HepG2 (cell line): ENCODE measurements around the gene CDC23. TPM values are rescaled to one million over a fixed set of nuclear protein-coding genes. Genes with fewer than 3 reads are reported as not detected.
A peak's percentile ranks its signal among the peaks of the same experiment; 100 is the strongest.

Experiments
- AGO1 ChIP-seq: fragments of 200-400 bp; formaldehyde crosslinking; IDR thresholded peaks from 2 replicates; pipeline ENCODE4 v1.6.1; 2017; ENCODE audit warnings: mild to moderate bottlenecking, low read depth, low read length, moderate library complexity; ENCODE audit not compliant: poor library complexity, severe bottlenecking
- FOXK2 ChIP-seq: fragments of 450-650 bp; IDR thresholded peaks from 2 replicates; pipeline ENCODE4 v1.6.1; 2016
- GMEB1 ChIP-seq: sonication (generic); formaldehyde crosslinking; IDR thresholded peaks from 2 replicates; pipeline ENCODE4 v1.5.1; 2020; ENCODE audit warnings: missing genetic modification reagents, mild to moderate bottlenecking, borderline replicate concordance
- HDAC1 ChIP-seq: sonication (generic); formaldehyde crosslinking; IDR thresholded peaks from 2 replicates; pipeline ENCODE4 v1.5.1; 2020; ENCODE audit warnings: mild to moderate bottlenecking, missing genetic modification reagents
- ISL2 ChIP-seq: sonication (generic); formaldehyde crosslinking; IDR thresholded peaks from 2 replicates; pipeline ENCODE4 v1.5.0; 2020; ENCODE audit warnings: missing genetic modification reagents
- NCOA2 ChIP-seq: sonication (generic); formaldehyde crosslinking; IDR thresholded peaks from 2 replicates; pipeline ENCODE4 v1.8.0; 2022; ENCODE audit warnings: inconsistent platforms
- PHF21A ChIP-seq: sonication (generic); formaldehyde crosslinking; IDR thresholded peaks from 2 replicates; pipeline ENCODE4 v1.5.0; 2020; ENCODE audit warnings: mild to moderate bottlenecking, missing genetic modification reagents
- SIN3A ChIP-seq: IDR thresholded peaks from 2 replicates; pipeline ENCODE4 v1.6.1; 2011; ENCODE audit warnings: low read depth, mild to moderate bottlenecking, control low read depth, low read length, borderline replicate concordance
- SNAI1 ChIP-seq: sonication (generic); formaldehyde crosslinking; IDR thresholded peaks from 2 replicates; pipeline ENCODE4 v1.5.0; 2020; ENCODE audit warnings: mild to moderate bottlenecking, missing genetic modification reagents, borderline replicate concordance
- SOX5 ChIP-seq: IDR thresholded peaks from 2 replicates; pipeline ENCODE4 v1.6.1; 2016; ENCODE audit warnings: borderline replicate concordance
- SRSF1 ChIP-seq: fragments of 200-400 bp; formaldehyde crosslinking; optimal IDR thresholded peaks from 2 replicates; pipeline ENCODE3; 2017; ENCODE audit warnings: mild to moderate bottlenecking, low read depth, low read length, moderate library complexity
- SUZ12 ChIP-seq: fragments of 150-350 bp; IDR thresholded peaks from 2 replicates; pipeline ENCODE4 v1.6.1; 2014; ENCODE audit warnings: low read depth, low read length
- TBP ChIP-seq: sonication (generic); formaldehyde crosslinking; IDR thresholded peaks from 2 replicates; pipeline ENCODE4 v1.5.0; 2020; ENCODE audit warnings: missing genetic modification reagents
- TGIF2 ChIP-seq: IDR thresholded peaks from 2 replicates; pipeline ENCODE4 v1.6.1; 2016; ENCODE audit warnings: control low read depth, missing compliant biosample characterization
- ZBTB4 ChIP-seq: sonication (generic); formaldehyde crosslinking; IDR thresholded peaks from 2 replicates; pipeline ENCODE4 v1.4.0; 2020; ENCODE audit warnings: missing genetic modification reagents, mild to moderate bottlenecking, borderline replicate concordance
- ZFX ChIP-seq: sonication (generic); formaldehyde crosslinking; IDR thresholded peaks from 2 replicates; pipeline ENCODE4 v1.4.0; 2020; ENCODE audit warnings: mild to moderate bottlenecking, low read depth, missing genetic modification reagents, moderate library complexity
- ZNF17 ChIP-seq: sonication (generic); formaldehyde crosslinking; IDR thresholded peaks from 2 replicates; pipeline ENCODE4 v1.5.0; 2020; ENCODE audit warnings: mild to moderate bottlenecking, missing genetic modification reagents
- ZNF264 ChIP-seq: sonication (generic); formaldehyde crosslinking; IDR thresholded peaks from 2 replicates; pipeline ENCODE4 v1.4.0; 2020; ENCODE audit warnings: missing genetic modification reagents
- polyA plus RNA-seq, 8 experiments: library from polyadenylated mRNA; depleted of rRNA in 3 of 8; stranded (reverse) in 7 of 8; unstranded in 1 of 8; fragments of >200 nt; fragmentation: Illumina TruSeq in 4 of 8; extraction: Trizol in 4 of 8; gene quantifications; 2 replicates each; pipeline versions ENCODE4 v1.2.1 to v1.2.3, GENCODE V29; 2011 to 2016; ENCODE audit warnings: low read depth in 4 of 8, missing spikeins in 1 of 8, mixed read lengths in 1 of 8; ENCODE audit not compliant: insufficient read depth in 1 of 8
- total RNA-seq, 5 experiments: library from RNA; depleted of rRNA; stranded (reverse); fragments of >200 nt; fragmentation: Illumina TruSeq; extraction: Trizol; gene quantifications; 2 replicates each; pipeline ENCODE4 v1.2.3, GENCODE V29; 2016; ENCODE audit warnings: low read depth in 1 of 5
- TF ChIP-seq, protein P1 (sequence below): IDR thresholded peaks from 2 replicates; pipeline ENCODE4 v1.6.1; 2018; ENCODE audit warnings: missing genetic modification reagents, mild to moderate bottlenecking, missing compliant biosample characterization
- TF ChIP-seq, protein P2 (sequence below): sonication (generic); formaldehyde crosslinking; IDR thresholded peaks from 2 replicates; pipeline ENCODE4 v1.4.0; 2020; ENCODE audit warnings: missing genetic modification reagents, borderline replicate concordance

CDC23 gene
- total and polyA plus RNA-seq, 2 of the 13 experiments (the other 11 are each of a cell fraction or from before 2014, with no cell fraction given), result 38.3 to 47.7 TPM

DNA sequence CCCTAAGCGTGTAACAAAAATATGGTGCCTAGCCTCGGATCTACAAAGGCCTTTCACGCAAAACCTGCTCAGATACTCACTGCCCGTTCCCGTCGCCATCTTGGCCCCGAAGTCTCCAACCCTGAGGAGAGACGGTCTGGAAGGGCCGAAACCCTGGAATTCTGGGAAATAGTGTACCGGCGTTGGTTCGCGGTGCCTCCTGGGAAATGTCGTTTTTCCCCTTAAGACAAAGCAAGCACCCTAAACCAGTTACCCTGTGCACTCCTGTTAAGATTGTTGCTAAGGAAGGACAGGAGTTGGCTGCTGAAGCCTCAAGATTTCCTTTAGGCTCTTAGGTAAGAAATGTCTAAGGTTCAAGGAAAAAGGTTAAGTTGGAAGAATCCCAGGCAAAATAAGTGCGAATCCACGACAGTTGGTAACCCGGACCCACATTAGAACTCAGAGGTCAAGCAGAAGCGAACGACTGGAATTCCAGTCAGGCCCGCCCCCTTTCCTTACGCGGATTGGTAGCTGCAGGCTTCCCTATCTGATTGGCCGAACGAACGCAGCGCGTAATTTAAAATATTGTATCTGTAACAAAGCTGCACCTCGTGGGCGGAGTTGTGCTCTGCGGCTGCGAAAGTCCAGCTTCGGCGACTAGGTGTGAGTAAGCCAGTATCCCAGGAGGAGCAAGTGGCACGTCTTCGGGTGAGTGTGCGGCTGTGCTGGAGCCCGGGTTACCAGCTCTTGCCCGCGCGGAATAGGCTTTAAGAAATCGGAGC, 34.4 kb downstream of the CDC23 start, which contains the start of the genes BRD8 and KIF20A (continued):
- no peak for TF ChIP-seq ZBTB4
- 0 out of 2 replicates have a peak, but pooled peaks have one; percentile 29 for TF ChIP-seq FOXK2
- TF ChIP-seq SOX5 (CRISPR knock-in tag), result no peak; the same call in 1 of the 2 replicates
- TF ChIP-seq, protein P1, sequence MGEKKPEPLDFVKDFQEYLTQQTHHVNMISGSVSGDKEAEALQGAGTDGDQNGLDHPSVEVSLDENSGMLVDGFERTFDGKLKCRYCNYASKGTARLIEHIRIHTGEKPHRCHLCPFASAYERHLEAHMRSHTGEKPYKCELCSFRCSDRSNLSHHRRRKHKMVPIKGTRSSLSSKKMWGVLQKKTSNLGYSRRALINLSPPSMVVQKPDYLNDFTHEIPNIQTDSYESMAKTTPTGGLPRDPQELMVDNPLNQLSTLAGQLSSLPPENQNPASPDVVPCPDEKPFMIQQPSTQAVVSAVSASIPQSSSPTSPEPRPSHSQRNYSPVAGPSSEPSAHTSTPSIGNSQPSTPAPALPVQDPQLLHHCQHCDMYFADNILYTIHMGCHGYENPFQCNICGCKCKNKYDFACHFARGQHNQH, result 0 out of 2 replicates have a peak, but pooled peaks have one; percentile 28
- TF ChIP-seq AGO1, result no peak
- no peak for TF ChIP-seq TBP (CRISPR knock-in tag)
- no peak for TF ChIP-seq ZNF17
- no peak for TF ChIP-seq NCOA2 (CRISPR knock-in tag)
- no peak for TF ChIP-seq ISL2 (CRISPR knock-in tag)
- no peak; the same call in 1 of the 2 replicates for TF ChIP-seq SNAI1 (CRISPR knock-in tag)
- TF ChIP-seq, protein P2, sequence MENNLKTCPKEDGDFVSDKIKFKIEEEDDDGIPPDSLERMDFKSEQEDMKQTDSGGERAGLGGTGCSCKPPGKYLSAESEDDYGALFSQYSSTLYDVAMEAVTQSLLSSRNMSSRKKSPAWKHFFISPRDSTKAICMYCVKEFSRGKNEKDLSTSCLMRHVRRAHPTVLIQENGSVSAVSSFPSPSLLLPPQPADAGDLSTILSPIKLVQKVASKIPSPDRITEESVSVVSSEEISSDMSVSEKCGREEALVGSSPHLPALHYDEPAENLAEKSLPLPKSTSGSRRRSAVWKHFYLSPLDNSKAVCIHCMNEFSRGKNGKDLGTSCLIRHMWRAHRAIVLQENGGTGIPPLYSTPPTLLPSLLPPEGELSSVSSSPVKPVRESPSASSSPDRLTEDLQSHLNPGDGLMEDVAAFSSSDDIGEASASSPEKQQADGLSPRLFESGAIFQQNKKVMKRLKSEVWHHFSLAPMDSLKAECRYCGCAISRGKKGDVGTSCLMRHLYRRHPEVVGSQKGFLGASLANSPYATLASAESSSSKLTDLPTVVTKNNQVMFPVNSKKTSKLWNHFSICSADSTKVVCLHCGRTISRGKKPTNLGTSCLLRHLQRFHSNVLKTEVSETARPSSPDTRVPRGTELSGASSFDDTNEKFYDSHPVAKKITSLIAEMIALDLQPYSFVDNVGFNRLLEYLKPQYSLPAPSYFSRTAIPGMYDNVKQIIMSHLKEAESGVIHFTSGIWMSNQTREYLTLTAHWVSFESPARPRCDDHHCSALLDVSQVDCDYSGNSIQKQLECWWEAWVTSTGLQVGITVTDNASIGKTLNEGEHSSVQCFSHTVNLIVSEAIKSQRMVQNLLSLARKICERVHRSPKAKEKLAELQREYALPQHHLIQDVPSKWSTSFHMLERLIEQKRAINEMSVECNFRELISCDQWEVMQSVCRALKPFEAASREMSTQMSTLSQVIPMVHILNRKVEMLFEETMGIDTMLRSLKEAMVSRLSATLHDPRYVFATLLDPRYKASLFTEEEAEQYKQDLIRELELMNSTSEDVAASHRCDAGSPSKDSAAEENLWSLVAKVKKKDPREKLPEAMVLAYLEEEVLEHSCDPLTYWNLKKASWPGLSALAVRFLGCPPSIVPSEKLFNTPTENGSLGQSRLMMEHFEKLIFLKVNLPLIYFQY (CRISPR knock-in tag), result no peak
- TF ChIP-seq SUZ12, result peak; percentile 72
- peak; percentile 100 for TF ChIP-seq SIN3A
- TF ChIP-seq ZNF264 (CRISPR knock-in tag), result peak; percentile 36; the same call in 1 of the 2 replicates
- peak; percentile 59; the same call in 1 of the 2 replicates for TF ChIP-seq GMEB1 (CRISPR knock-in tag)
- no peak for TF ChIP-seq SRSF1
- peak; percentile 99 for TF ChIP-seq HDAC1 (CRISPR knock-in tag)
- peak; percentile 98 for TF ChIP-seq TGIF2 (CRISPR knock-in tag)
- TF ChIP-seq ZFX (CRISPR knock-in tag), result peak; percentile 95
- peak; percentile 78; the same call in 1 of the 2 replicates for TF ChIP-seq PHF21A (CRISPR knock-in tag)
